Fibroblast of skin of scalp (primary cell): Measurements from ENCODE around the gene WNK4. TPM values are rescaled to one million over a fixed set of nuclear protein-coding genes. Genes with fewer than 3 reads are reported as not detected.
"Not testable (repeated sequence)": the region's sequence is repeated elsewhere in the genome, so short reads cannot be mapped to it uniquely, and the experiment has no call there.

ENCODE experiments used
- DNase-seq: peaks from one replicate; pipeline ENCODE4 v3.0.0-alpha.2; 2013
- polyA plus RNA-seq, 2 experiments: library from polyadenylated mRNA; unstranded; fragments of 120-200 nt; gene quantifications; one replicate each; pipeline ENCODE4 v1.2.1, GENCODE V29; 2013; ENCODE audit not compliant: insufficient read length in 2 of 2

Gene WNK4
- polyA plus RNA-seq (2013, experiment 1 of 2; ENCODE audit: insufficient read length), result 2.1 TPM
- polyA plus RNA-seq (2013, experiment 2 of 2; ENCODE audit: insufficient read length), result 1.9 TPM

- DNase-seq, result peak; percentile 23
Observed at GRCh38 chr17:42779936-42780850, at the start of gene WNK4. Gene WNK4 (plus strand): TSS chr17:42780610. CDS start chr17:42780699, 89 bp downstream.

GRCh38 chr17:42740699-42741098 is 39.7 kb upstream of the WNK4 start:
- DNase-seq, result no peak

DNA sequence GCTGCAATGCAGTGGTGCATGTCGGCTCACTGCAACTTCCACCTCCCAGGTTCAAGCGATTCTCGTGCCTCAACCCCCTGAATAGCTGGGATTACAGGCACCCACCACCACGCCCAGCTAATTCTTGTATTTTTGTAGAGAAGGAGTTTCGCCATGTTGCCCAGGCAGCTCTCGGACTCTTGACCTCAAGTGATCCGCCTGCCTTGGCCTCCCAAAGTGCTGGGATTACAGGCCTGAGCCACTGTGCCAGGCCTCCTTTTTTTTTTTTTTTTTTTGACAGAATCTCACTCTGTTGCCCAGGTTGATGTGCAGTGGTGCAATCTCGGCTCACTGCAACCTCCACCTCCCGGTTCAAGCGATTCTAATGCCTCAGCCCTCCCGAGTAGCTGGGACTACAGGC is 37.5 kb upstream of the WNK4 start:
- DNase-seq, result not testable (repeated sequence)

DNA sequence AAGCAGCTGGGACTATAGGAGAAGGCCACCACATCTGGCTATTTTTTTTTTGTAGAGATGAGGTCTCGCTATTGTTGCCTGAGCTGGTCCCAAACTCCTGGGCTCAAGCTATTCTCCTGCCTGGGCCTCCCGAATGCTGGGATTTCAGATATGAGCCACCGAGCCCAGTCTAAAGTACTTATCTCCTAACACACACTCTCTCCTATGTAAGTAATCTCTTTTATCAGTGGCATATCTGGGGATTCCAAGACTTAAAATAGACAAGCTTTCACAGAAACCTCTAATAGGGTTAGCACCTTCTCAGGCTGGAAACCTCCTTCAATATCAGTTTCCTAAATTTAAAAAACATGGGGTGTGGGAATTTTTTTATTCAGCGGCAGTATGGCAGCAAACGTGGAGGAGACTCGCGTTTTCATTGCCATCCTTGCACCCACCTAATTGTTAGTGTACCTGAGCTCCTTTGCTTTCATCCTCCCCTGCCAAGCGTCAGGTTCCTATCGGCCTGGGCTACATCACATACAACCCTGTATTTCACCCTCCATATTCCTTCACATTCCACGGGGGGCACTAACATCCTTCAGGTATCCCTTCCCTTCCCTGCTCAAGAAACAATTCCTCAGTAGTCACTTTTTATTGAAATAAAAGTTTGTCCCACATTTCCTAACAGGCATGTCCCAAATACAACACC is 36.7 kb upstream of the WNK4 start:
- DNase-seq, result no peak

DNA sequence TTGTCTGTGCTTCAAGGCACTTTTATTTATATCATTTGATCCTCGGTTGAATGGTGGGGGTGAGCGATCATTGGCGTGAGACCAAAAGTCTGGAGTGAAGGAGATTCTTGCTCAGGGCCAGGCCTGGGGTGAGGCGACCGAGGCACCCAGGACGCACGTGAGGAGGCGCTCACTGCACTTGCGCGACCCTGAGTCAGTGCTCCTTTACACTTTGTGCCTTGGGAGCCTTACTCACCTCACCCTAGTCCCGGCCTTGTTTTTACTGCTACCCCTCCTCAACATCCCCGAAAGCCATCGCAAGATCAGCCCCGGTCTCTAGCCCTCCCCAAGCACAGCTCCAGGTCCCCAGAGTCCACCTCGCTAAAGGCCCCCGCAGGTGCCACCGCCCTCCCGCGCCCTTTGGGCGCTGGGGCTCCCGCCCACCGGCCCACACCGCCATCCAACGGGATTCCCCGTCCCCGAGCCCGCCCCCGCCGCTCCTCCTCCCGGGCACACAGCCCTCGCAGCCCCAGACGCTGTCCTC is 36.1 kb upstream of the WNK4 start:
- peak; percentile 45 for DNase-seq

DNA sequence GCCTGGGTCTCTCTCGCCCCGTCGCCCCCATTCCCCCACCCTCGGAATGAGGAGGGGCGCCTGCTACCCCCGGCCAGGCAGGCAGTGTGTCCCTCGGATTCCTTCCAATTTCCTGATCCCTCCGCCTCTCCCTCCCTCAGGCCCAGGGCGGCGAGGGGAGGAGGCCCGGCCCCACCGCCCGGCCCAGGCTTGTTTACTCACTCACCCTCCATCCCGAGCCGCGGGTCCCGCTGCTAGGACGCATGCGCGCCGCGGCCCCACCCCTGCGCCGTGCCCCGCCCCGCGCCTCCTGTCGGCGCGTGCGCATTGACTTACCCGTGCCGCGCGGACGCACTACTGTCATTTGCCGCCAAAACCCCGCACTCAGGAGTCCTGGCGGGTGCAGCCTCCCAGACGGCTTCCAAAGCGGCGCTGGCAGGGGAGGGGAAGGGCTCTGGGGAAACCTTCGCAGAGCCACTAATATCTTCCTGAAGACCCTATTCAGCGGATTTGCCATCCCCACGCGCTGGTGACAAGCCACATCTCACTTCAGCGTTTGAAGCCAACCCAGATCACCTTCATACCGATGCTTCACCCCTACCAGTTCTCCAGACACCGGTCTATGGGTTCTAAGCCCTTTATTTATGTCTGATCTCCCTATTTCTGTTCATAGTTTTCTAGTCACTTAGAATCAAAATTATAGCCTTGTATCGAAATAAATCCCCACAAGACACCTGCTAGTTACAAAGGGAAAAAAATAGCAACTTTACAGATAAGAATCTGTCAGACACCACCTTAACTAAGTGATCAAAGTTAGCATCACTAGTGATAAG is 35.4 kb upstream of the WNK4 start, which contains the start of gene EZH1:
TSS of gene EZH1 (minus strand) at position 235 of the 812 bp plus-strand sequence. CDS start 16,099 bp downstream, outside the sequence.
- DNase-seq, result peak; percentile 92

GRCh38 chr17:42748202-42748907 is 32.1 kb upstream of the WNK4 start:
- DNase-seq, result no peak

GRCh38 chr17:42748908-42749798 is 31.3 kb upstream of the WNK4 start:
- DNase-seq, result no peak

- no peak for DNase-seq
Observed at GRCh38 chr17:42750739-42751344, 29.6 kb upstream of the WNK4 start.

DNA sequence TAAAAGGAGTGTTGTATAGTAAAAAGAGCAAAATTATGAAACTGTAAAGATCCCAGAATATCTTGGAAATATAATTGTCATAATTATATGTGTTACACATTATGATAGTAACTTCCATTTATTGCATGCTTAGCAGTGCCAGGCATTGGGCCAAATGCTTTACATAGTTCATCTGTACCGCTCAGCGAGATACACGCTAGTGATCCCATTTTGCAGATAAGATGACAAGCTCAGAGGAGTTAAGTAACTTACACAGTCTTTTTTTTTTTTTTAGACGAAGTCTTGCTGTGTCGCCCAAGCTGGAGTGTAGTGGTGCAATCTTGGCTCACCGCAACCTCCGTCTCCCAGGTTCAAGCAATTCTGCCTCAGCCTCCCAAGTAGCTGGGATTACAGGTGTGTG is 28.8 kb upstream of the WNK4 start:
- DNase-seq, result peak; percentile 27

DNA sequence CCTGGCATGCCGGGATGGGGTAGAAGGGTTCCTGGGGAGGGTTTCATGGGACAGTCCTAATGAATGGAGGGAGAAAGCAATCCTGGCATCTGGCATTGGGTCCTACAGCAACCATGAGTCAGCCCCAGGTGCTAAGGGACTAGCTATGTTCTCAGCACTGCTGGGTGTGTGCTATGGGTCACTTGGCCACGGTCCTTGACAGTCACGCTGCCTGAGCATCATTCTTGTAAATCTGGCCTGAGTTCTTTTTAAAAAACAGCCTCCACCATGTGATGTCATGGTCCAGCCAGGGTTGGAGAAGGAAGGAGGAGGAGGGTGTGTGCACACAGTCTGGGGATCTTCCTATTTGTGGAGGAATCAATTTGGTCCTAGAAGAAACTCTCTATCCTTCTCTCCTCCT is 25.6 kb upstream of the WNK4 start:
- DNase-seq, result no peak

DNA sequence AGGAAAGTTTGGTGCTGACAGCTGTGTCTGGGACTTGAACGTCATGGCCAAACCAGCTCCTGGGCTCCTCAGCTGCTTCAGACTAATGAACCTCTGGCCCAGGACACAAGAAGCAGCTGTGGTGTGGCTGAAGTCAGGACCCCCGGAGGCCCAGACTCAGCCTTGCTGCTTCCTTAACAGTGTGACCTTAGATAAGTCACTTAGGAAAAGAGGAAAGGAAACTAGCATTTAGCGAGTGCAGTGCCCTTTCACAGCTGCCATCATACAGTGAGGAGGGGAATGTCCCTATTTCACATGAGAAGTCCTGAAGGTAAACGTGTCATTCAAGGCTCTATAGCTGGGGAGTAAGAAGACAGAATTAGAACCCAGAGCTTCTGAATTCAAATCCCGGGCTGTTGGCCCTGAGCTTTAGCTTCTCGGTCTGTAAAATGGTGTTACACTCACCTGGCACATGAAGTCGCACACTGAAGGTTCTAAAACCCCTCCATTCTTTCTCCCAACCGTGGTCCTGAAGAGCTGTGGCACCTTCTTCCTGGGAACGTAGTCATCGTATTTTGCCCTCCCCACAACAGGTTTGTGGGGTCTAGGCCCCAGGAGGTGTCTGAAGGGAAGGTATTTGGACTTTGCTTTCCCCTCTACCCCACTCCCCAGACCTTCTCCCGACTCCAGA is 20.3 kb upstream of the WNK4 start:
- no peak for DNase-seq

- no peak for DNase-seq
Observed at GRCh38 chr17:42760652-42761581, 19.5 kb upstream of the WNK4 start, which contains the start of gene RAMP2. Gene RAMP2 (plus strand): TSS chr17:42761227. CDS start chr17:42761262, 35 bp downstream.

- no peak for DNase-seq
Observed at GRCh38 chr17:42761638-42762037, 18.8 kb upstream of the WNK4 start.

GRCh38 chr17:42766124-42766523 is 14.3 kb upstream of the WNK4 start:
- DNase-seq, result no peak

GRCh38 chr17:42767512-42767911 is 12.9 kb upstream of the WNK4 start:
- no peak for DNase-seq

DNA sequence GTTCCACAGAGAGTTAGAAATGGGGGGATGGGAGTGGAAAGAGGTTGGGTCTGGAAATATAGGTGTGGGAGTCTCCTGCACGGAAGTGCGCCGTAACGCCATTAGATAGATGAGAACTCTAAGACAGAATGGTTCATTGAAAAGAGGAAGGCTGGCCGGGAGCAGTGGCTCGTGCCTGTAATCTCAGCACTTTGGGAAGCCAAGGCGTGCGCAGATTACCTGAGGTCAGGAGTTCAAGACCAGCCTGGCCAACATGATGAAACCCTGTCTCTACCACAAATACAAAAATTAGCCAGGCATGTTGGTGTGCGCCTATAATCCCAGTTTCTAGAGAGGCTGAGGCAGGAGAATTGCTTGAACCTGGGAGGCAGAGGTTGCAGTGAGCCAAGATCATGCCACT is 12.4 kb upstream of the WNK4 start:
- not testable (repeated sequence) for DNase-seq

DNA sequence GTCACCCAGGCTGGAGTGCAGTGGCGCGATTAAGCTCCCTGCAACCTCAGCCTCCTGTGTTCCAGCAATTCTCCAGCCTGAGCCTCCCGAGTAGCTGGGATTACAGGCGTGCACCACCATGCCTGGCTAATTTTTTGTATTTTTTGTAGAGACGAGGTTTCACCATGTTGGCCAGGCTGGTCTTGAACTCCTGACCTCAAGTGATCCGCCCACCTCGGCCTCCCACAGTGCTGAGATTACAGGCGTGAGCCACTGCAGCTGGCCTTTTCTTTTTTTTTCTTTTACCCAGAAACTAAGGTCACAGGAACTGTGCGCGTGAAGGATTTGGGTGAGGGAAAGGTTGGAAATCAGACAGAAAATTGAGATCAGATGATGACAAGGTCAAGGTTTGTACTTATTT is 10.4 kb upstream of the WNK4 start:
- DNase-seq, result not testable (repeated sequence)
